Measurements from ENCODE around the gene ARAF.
"Not testable (repeated sequence)": the region's sequence is repeated elsewhere in the genome, so short reads cannot be mapped to it uniquely, and the experiment has no call there.

The ARAF gene

DNA sequence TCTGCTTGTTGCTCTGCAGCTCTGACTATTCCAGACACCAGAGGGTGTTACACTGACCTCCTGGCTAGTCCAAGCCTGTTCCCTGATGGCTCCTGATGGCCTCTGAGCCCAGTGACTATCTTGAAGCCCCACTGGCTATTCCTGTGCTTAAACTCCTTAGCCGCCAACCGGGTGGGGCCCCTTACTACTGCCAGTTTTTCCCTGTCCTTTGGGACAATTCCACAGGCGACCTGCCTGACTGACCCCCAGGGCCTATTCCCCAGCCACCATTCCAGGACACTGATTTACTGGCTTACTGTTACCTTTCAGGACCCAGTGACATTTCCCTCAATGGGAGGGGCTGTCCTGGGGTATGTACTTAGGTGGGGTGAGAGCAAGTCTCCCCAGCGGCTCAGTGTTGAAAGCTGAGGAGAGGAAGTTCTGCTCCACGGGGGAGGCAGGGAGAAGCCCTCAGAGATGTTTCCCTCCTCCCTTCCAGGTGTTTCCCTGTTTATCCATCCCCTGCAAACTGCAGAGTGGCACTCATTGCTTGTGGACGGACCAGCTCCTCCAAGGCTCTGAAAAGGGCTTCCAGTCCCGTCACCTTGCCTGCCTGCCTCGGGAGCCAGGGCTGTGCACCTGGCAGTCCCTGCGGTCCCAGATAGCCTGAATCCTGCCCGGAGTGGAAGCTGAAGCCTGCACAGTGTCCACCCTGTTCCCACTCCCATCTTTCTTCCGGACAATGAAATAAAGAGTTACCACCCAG is 25.2 kb downstream of the ARAF start:
- no peak for DNase-seq (ENCODE audit: low read depth)

DNA sequence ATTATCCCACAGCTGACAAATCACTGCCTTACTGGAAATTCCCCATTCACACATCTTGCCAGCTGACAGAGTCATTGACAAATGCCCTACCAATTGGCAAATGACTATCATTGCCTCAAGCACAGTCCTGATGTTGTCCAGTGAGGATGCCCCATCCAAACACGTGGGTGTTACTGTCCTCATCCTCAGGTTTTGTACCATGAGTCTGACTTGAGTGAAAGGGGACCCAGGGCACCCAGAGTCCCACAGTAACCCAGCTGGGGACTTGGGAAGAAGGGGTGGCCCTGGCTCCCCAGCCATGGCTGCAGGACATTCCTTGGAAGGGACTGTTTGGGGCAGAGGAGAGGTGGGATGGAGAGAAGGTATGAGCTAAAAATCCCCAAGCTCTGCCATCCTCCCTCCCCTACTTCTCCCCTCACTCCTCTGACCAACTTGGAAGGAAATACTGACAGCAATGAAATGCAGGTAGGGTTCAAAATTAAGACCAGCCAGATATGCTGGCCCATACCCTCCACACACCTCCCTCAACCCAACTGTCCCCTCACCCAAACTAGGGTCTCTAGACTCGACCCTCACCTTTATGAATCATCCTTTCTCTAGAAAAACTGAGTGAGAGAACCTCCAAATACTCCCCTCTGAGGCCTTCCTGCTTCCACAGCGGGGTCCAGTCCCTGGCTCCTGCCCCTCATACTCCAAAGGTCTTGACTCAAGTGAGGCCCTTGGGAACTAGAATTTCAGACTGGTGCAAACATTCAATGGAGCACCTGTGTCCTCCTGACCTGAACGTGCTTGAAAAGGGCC is 26.3 kb downstream of the ARAF start:
- no peak for DNase-seq (ENCODE audit: low read depth)

DNA sequence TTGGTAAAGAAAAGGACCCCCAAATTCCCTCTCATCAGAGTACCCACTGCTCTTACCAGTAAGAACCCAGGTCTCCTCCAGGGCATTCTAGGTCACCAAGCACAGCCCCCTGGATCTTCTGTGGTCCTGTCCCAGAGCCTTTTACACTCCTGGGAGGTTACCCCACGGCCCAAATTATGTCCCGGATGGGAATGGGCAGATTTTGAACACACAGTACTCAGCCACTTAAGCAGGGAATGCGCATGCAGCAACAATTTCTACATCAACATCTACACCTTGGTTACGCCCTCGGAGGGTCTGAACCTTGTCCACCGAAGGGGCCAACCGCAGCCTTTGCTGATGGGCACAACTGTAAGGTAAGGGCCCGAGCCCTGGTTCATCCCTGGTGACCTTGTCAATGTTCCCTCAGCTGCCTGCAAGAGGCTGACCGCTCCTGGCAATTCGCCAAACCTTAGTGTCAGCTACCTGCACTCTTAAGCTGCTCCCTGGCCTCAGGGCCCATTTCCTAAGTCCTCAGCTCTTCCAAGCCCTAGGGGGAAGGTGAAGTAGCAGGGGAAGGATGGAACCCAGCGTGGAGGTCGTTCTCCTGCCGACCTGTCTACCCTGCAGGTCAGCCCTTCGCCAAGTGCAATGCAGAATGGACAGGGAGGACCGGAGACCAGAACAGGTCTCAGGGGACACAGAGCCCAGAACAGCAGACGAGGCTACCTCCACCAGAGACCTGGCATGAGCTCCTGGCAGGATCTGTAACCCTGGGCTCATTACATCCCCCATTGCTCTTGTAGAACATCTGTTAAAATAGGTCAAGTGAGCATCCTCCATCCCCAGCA is 27.1 kb downstream of the ARAF start:
- no peak for DNase-seq (ENCODE audit: low read depth)

DNA sequence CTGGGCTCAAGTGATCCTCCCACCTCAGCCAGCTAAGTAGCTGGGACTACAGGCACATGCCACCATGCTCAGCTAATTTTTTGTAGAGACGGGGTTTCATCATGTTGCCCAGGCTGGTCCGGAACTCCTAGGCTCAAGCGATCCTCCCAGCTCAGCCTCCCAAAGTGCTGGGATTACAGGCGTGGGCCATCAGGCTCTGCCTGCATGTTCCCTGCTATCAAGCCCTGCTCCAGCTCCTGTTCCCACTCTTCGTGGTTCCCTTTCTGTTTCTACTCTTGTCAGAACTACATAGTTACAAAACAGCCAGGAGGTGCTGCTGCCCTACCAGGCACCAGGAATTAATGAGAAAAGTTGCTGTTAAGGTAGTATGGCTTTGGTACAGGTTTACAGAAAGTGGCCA is 30.0 kb downstream of the ARAF start:
- DNase-seq (ENCODE audit: low read depth), result no peak

DNA sequence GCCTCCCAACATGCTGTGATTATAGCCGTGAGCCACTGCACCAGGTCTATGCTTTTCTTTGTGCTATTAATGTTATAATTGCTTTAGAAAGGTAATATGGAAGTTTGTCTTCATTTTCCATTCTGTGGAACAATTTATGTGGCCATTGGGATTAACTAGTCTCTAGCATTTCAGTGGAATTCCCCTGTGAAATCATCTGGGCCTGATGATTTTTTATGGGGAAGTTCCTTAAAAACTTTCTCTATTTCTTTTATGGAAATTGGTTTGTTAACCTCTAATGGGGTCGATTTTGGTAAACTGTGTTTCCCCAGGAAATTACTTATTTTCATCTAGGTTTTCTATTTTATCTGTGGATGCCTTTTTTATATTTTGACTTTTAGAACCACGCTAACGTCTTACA is 32.5 kb downstream of the ARAF start:
- no peak for DNase-seq (ENCODE audit: low read depth)

DNA sequence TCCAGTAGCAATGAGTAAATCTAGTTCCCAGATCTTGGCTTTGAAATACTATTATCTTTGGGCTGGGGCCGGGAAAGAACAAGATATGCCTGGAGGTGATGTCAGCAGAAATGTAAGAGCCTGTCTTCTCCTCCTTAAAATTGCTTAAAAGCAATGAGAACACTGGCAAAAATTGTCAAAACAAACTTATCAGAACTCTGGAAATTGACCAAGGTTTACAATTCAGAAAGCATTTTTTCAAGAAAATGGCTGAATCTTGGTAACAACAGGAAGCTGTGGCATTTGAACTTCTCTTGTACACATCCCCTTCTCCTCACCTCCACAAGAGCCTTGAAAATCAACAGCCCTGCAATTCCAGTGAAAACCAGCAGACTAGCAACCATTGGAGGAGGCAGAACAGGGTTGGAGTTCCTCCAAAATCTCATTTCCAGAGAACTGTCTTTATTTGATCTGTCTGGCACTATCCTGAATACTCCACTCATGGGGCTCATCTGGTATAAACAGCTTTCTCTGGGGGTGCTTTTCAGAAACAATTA is 34.8 kb downstream of the ARAF start:
- peak; percentile 78 for DNase-seq (ENCODE audit: low read depth)

DNA sequence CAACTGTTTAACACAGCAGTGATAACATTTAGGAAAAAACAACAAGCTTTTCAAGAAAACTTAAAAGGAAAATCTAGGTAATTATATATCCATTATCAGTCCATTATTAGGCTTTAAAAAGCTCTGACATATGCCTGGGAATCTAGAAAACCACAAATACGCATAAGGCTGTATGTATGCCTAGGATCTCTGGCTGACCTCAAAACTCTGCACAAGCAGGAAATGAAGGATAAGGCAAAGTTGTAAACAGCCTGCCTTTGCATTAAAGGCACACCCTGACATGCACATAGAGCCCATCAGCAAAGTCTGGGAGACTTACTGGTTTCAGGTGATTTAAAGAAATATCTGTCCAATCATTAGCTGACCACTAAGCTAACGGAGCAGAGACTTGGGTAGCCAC is 35.3 kb downstream of the ARAF start:
- no peak for DNase-seq (ENCODE audit: low read depth)

DNA sequence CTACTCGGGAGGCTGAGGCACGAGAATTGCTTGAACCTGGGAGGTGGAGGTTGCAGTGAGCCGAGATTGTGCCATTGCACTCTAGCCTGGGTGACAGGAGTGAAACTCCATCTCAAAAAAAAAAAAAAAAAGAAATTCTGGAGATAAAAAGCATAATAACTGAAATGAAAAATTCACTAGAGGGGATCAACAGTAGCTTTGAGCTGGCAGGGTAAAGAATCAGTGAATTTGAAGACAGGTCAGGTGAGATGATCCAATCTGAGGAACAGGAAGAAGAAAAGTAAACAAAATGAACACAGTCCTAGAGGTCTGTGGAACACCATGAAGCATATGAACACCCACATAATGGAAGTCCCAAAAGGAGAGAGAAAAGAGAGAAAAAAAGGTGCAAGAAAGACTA is 36.2 kb downstream of the ARAF start:
- DNase-seq (ENCODE audit: low read depth), result no peak

DNA sequence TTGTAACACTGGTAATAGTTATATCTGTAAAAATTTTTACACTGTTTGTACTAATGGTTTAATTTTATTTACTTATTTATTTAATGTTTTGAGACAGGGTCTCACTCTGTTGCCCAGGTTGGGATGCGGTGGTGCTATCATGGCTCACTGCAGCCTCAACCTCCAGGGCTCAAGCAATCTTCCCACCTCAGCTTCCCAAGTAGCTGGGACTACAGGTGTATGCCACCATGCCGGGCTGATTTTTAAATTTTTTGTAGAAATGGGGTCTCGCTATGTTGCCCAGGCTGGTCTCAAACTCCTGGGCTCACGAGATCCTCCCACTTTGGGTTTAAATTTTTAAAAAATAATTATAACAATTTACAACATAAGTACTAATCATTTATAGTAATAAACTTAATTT is 42.1 kb downstream of the ARAF start:
- DNase-seq (ENCODE audit: low read depth), result not testable (repeated sequence)

DNA sequence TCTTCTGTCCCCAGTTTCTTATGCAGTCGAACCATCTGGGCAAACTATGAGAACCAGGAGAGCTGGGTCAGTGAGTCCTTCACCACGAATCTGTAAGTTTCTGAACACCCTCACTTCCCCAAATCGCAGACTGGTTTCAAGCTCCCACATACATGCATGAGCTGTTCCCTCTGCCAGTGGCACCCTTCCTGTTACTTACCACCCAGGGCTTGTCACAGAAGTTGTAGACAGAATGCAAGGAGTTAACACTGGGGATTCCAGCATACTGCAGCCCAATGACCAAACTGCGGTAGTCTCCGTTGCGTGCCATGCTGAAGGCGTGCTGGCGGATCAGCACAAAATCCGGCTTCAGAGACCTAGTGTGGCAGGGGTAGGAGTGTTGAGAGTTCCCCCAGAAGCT is 44.0 kb downstream of the ARAF start:
- DNase-seq (ENCODE audit: low read depth), result no peak

DNA sequence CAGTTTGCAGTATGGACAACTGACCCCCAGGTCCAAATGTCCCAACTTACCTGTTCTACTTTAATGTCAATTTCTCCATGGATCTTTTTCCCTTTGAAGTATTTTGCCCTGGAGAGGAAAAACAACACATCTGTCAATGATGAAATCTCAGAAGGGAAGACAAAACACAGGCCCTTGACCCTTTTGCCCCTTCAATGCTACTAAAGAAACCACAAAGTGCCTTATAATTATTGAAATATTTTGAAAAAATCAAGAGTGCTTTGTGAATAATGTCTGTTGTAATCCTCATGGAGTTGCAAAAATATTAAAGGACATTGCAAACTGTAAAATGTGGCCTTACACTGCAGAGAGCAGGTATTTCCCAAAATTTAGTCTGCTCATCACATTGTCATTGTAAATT is 46.1 kb downstream of the ARAF start:
- no peak for DNase-seq (ENCODE audit: low read depth)

DNA sequence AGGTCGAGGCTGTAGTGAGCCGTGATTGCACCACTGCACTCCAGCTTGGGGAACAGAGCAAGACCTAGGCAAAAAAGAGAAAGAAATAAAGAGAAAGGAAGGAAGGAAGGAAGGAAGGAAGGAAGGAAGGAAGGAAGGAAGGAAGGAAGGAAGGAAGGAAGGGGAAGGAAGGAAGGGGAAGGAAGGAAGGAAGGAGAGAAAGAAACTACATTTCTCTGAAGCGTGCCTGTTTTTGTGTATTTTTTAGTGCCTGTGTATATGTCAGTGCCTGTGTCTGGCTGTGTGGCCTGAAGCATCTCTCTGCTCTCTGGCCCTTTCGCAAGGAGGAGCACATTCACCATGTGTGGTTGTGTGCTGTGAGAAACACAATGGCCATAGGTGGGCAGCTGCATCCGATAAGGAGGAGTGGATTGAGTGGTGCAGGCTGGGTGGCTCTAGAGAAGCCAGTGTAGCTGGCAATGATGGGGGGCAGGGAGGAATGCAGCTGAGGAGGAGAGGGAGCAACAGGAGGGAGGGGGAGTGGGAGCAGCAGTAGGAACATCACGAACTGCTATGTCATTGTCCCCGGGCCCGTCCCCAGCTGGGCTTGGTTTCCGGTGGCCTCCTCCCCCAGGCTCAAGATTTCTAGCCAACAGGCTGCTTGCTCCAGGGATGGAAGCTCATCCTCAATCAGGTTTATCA is 47.3 kb downstream of the ARAF start:
- no peak for DNase-seq (ENCODE audit: low read depth)

DNA sequence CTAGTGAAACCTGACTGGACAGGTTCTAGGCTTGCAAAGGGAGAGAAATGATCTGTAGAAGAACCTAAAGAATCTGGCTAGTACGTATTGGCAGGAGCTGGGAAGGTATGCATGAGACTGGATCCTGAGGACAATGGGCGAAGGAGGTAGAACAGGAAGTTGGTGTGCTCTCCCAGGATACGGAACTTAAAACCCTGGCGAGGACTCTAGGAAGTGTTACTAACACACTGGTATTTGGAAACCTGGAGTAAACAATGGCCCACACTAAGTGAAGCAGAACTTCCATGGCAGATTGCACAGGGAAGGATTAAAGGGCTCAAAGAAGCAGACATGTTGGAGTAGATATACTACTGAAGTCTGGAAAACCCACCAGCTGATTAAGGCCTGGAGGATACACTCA is 49.5 kb downstream of the ARAF start:
- no peak for DNase-seq (ENCODE audit: low read depth)

DNA sequence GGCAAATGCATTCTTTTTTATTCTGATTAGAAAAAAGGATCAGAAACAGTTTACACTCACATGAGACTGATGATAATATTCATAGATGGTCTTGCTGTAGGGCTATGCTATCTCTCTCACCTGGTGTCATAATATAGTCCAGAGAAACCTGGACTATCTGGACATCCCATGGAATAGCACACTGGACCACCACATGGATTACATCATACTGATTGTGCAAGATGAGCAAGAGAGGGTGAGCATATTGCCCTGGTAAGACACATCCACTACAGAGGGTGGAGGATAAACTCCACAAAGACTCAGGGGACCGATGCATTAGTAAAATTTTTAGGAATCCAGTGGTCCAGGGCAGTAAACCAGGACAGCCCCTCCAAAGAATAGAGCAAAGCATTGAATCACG is 50.5 kb downstream of the ARAF start:
- no peak for DNase-seq (ENCODE audit: low read depth)

DNA sequence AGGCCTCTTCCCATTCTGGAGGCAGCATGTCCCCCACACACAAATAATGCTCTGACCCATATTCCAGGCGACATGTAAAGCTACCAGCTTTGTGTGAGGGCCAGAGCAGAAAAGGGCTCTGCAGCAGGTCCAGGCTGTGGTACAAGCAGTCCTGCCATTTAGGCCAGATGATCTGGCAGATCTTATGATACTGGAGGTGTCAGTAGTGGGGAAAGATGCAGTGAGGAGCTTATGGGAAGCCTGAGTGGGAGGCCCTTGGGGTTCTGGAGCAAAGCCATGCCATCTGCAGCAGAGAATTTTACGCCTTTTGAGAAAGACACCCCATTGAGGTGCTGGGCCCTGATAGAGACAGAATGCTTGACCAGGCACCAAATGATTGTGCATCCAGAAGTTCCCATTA is 50.9 kb downstream of the ARAF start:
- no peak for DNase-seq (ENCODE audit: low read depth)

DNA sequence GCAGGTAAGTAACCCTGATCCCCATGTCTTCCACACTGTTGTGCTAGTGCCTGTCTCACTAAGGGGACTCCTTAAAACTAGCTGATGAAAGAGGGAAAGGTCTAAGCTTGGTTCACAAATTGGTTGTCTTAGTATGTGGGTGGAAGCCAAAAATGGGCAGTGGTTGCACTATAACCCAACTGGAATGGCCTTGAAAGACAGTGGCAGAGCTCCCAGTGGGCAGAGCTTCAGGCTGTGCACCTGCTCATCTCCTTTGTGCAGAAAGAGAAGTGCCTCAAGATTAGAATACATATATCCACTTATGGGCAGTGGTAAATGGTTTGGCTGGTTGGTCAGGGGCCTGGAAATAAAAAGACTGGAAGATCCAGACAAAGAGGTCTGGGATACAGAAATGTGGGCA is 51.4 kb downstream of the ARAF start:
- DNase-seq (ENCODE audit: low read depth), result no peak

DNA sequence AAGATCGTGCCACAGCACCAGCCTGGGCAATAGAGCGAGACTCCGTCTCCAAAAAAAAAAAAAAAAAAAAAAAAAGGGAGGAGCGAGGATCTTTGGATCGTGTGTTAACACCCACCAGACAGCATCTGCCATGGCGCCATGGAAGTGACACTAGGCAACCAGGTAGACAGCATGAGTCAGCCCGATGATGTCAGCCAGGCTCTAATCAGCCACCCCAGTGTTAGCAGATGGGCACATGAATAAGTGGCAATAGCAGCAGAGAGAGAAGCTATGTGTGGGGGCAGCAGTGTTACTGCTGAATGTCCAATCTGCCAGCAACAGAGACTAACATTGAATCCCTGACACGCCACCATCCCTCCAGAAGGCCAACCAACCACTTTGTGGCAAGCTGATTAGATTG is 52.1 kb downstream of the ARAF start:
- DNase-seq (ENCODE audit: low read depth), result no peak

DNA sequence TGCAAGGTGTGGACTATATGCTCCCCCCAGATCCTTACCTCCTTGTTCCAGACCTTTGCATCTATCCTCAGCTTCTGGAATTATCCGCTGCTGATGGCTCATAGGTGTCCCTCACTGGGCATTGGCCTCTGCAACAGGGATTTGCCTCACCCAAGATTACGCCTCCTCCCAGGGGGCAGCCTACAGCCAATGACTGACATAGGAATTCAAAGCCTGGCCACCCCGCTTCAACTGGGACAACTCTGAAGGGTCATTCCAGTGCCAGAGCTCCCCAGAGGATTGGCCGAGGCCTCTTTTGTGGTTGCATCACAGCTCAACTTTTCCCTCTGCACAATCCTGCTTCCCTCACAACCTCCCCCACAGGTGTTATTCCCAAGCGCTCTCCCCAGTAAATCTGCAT is 53.6 kb downstream of the ARAF start:
- no peak for DNase-seq (ENCODE audit: low read depth)

DNA sequence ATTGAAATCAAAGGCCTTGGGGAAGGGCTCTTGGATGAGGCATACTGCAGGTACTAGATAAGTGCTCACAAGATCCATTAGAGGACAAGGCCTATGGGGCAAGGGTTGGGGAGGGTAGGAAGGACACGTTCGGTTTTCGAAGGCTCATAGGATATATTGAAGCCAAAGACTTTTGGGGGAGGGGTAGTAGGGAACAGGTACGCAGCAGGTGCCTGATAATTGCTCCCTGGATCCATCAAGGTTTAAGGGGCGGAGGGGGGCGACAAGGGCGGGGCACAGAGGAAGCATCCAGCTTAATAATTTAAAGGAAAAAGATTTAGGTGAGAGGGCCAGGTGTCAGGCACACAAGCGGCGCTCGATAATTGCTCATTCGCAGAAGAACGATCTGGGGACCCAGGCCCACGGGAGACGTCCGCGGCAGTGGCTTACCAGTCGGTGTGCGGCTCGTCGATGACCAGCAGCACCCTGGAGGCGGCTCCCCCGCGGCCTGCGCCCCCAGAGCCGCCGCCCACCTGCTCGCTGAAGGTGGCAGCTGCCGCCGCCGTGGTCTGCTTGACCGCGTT is 58.0 kb downstream of the ARAF start:
- no peak for DNase-seq (ENCODE audit: low read depth)

DNA sequence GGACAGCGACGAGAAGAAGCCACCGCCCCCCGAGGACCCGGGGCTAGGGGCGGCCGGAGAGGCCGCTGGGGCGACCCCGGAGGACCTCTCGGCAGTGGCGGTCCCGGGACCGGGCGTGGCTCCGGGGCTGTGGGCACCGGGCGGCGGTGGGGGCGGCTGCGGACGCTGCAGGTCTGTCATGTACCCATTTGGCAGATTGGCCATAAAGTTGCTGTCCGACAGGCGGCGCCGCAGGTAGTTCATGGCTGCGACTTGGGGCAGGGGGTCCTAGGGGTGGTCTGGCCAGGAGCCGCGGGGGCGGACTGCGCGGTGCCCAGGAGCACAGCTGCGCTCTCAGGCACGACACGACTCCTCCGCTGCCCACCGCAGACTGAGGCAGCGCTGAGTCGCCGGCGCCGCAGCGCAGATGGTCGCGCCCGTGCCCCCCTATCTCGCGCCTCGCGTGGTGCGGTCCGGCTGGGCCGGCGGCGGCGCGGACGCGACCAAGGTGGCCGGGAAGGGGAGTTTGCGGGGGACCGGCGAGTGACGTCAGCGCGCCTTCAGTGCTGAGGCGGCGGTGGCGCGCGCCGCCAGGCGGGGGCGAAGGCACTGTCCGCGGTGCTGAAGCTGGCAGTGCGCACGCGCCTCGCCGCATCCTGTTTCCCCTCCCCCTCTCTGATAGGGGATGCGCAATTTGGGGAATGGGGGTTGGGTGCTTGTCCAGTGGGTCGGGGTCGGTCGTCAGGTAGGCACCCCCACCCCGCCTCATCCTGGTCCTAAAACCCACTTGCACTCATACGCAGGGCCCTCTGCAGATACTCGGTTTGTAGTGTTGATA is 58.7 kb downstream of the ARAF start, which contains the start of gene SYN1:
TSS of gene SYN1 (minus strand) at position 372 of the 817 bp plus-strand sequence. CDS start at position 243, 129 bp downstream.
- DNase-seq (ENCODE audit: low read depth), result peak; percentile 39

DNA sequence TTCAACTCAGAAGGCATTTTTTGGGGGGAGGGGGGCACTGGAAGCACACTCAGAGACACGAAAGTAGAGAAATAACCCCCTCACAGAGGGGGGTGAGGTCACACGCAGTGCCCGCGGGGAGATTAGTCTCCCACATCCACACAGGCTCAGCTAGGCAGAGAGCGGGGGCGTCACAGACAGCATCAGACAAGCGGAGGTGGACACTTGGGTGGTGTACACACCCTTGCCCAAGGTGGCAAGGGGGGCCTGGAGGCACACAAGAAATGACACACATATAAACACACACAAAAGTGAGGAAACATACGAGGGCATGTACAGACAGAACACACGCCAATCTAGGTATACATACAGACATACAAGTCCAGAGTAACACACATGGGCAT is 59.3 kb downstream of the ARAF start:
- DNase-seq (ENCODE audit: low read depth), result no peak
